Activated CD8-positive, alpha-beta memory T cell treated with anti-CD3 and anti-CD28 coated beads, Interleukin-2, amount 50 U/mL, for 48 hours (primary cell): ENCODE results near the gene NOC2L.
"Not testable (repeated sequence)": the region's sequence is repeated elsewhere in the genome, so short reads cannot be mapped to it uniquely, and the experiment has no call there.

Experiments
- DNase-seq: peaks from one replicate; pipeline ENCODE4 v3.0.0-alpha.2; 2020

The NOC2L gene

GRCh38 chr1:958823-959730 is at the start of gene NOC2L:
Gene NOC2L (minus strand): TSS chr1:959256. CDS start chr1:959240, 16 bp downstream.
- peak; percentile 100 for DNase-seq

GRCh38 chr1:1006305-1007159 is 47.5 kb upstream of the NOC2L start:
- DNase-seq = no peak

GRCh38 chr1:1005774-1006304 is 46.8 kb upstream of the NOC2L start:
- DNase-seq = no peak

- DNase-seq = no peak
Measured at GRCh38 chr1:1004780-1005697, 46.0 kb upstream of the NOC2L start.

- no peak for DNase-seq
Measured at GRCh38 chr1:1004420-1004779, 45.3 kb upstream of the NOC2L start.

- DNase-seq = no peak
Measured at GRCh38 chr1:1003618-1004419, 44.8 kb upstream of the NOC2L start.

- DNase-seq = no peak
Measured at GRCh38 chr1:1001057-1001783, 42.2 kb upstream of the NOC2L start.

GRCh38 chr1:1000357-1001056 is 41.5 kb upstream of the NOC2L start:
- DNase-seq = peak; percentile 90

- DNase-seq = no peak
Measured at GRCh38 chr1:999725-1000356, 40.8 kb upstream of the NOC2L start, which contains the start of gene HES4. Gene HES4 (minus strand): TSS chr1:1000097. CDS start chr1:999973, 124 bp downstream.

GRCh38 chr1:998995-999724 is 40.1 kb upstream of the NOC2L start:
- no peak for DNase-seq

- DNase-seq = no peak
Measured at GRCh38 chr1:998745-998994, 39.6 kb upstream of the NOC2L start.

GRCh38 chr1:997993-998744 is 39.1 kb upstream of the NOC2L start:
- no peak for DNase-seq

GRCh38 chr1:997713-997992 is 38.6 kb upstream of the NOC2L start:
- no peak for DNase-seq

- no peak for DNase-seq
Measured at GRCh38 chr1:996851-997712, 38.0 kb upstream of the NOC2L start.

- no peak for DNase-seq
Measured at GRCh38 chr1:995665-996633, 36.9 kb upstream of the NOC2L start.

GRCh38 chr1:994546-994945 is 35.5 kb upstream of the NOC2L start:
- DNase-seq = not testable (repeated sequence)
